ENCODE results near the gene WDR7.

WDR7 gene

GRCh38 chr18:56936457-56936856, 285.3 kb downstream of the WDR7 start:
- no peak for DNase-seq (ENCODE audit: low spot score)

- no peak for DNase-seq (ENCODE audit: low spot score)
Observed at GRCh38 chr18:56937874-56938430, 286.8 kb downstream of the WDR7 start.

- no peak for DNase-seq (ENCODE audit: low spot score)
Observed at GRCh38 chr18:56945171-56946083, 294.3 kb downstream of the WDR7 start.

- DNase-seq (ENCODE audit: low spot score), result no peak
Observed at GRCh38 chr18:56947236-56947635, 296.1 kb downstream of the WDR7 start.

- DNase-seq (ENCODE audit: low spot score), result no peak
Observed at GRCh38 chr18:56952026-56952425, 300.9 kb downstream of the WDR7 start.

- DNase-seq (ENCODE audit: low spot score), result no peak
Observed at GRCh38 chr18:56953428-56954198, 302.5 kb downstream of the WDR7 start.

GRCh38 chr18:56955490-56955889, 304.3 kb downstream of the WDR7 start:
- DNase-seq (ENCODE audit: low spot score), result no peak

- DNase-seq (ENCODE audit: low spot score), result no peak
Observed at GRCh38 chr18:56959120-56959519, 308.0 kb downstream of the WDR7 start.

- DNase-seq (ENCODE audit: low spot score), result peak; percentile 45
Observed at GRCh38 chr18:56962322-56962721, 311.2 kb downstream of the WDR7 start.

GRCh38 chr18:56967035-56967434, 315.9 kb downstream of the WDR7 start:
- DNase-seq (ENCODE audit: low spot score), result no peak

GRCh38 chr18:56973487-56973886, 322.3 kb downstream of the WDR7 start:
- no peak for DNase-seq (ENCODE audit: low spot score)

GRCh38 chr18:56974141-56974540, 323.0 kb downstream of the WDR7 start:
- DNase-seq (ENCODE audit: low spot score), result no peak

- peak; percentile 54 for DNase-seq (ENCODE audit: low spot score)
Observed at GRCh38 chr18:56975276-56975675, 324.1 kb downstream of the WDR7 start.

GRCh38 chr18:56977309-56977708, 326.1 kb downstream of the WDR7 start:
- no peak for DNase-seq (ENCODE audit: low spot score)

GRCh38 chr18:56977771-56978170, 326.6 kb downstream of the WDR7 start:
- no peak for DNase-seq (ENCODE audit: low spot score)

- no peak for DNase-seq (ENCODE audit: low spot score)
Observed at GRCh38 chr18:56980151-56980550, 329.0 kb downstream of the WDR7 start.

GRCh38 chr18:56982766-56983165, 331.6 kb downstream of the WDR7 start:
- no peak for DNase-seq (ENCODE audit: low spot score)

GRCh38 chr18:56983275-56983992, 332.3 kb downstream of the WDR7 start:
- DNase-seq (ENCODE audit: low spot score), result no peak

- DNase-seq (ENCODE audit: low spot score), result no peak
Observed at GRCh38 chr18:56984731-56985130, 333.6 kb downstream of the WDR7 start.

GRCh38 chr18:56986829-56987228, 335.7 kb downstream of the WDR7 start:
- no peak for DNase-seq (ENCODE audit: low spot score)

GRCh38 chr18:56987236-56987635, 336.1 kb downstream of the WDR7 start:
- no peak for DNase-seq (ENCODE audit: low spot score)

- DNase-seq (ENCODE audit: low spot score), result no peak
Observed at GRCh38 chr18:56988022-56988421, 336.9 kb downstream of the WDR7 start.

Measured in kidney tubule cell (primary cell).